HEK293 (cell line): Measurements from ENCODE around the gene MYOF.

Experiments used
- CTCF ChIA-PET: fragments of 350-600 bp; formaldehyde crosslinking; extraction: SDS; loops from one replicate; lab custom pipeline; 2021; ENCODE audit warnings: antibody characterized with exemption; lab: Yijun Ruan, JAX
- POLR2A ChIA-PET: fragments of 300-600 bp; formaldehyde crosslinking; extraction: SDS; loops from one replicate; lab custom pipeline; 2020; ENCODE audit warnings: antibody characterized with exemption, inconsistent platforms; lab: Yijun Ruan, JAX
- H3K27ac ChIP-seq: fragments of 200-500 bp; sonication (Bioruptor generic); 2 replicates; pipeline ENCODE4 v1.5.1; 2014; ENCODE audit warnings: low read depth, low read length, control low read depth, inconsistent platforms; ENCODE audit errors: extremely low read depth
- H3K36me3 ChIP-seq, 2 experiments: fragments of 200-500 bp in 1 of 2; sonication (Bioruptor generic) in 1 of 2; 1 replicate in 1 of 2; 2 replicates in 1 of 2; pipeline ENCODE4 v1.5.1; 2014 to 2017; ENCODE audit warnings: inconsistent platforms in 2 of 2, low read length in 2 of 2; ENCODE audit not compliant: control insufficient read depth in 2 of 2, insufficient read depth in 1 of 2
- H3K4me1 ChIP-seq: fragments of 200-500 bp; sonication (Bioruptor generic); 2 replicates; pipeline ENCODE4 v1.5.1; 2014; ENCODE audit warnings: mild to moderate bottlenecking, low read length, inconsistent platforms; ENCODE audit not compliant: control insufficient read depth, insufficient read depth
- H3K4me3 ChIP-seq: 2 replicates; pipeline ENCODE4 v1.5.1; 2011; ENCODE audit warnings: low read depth, mild to moderate bottlenecking, control low read depth, low read length, moderate library complexity
- H3K9me3 ChIP-seq: fragments of 200-500 bp; sonication (Bioruptor generic); 2 replicates; pipeline ENCODE4 v1.5.1; 2014; ENCODE audit warnings: low read depth, low read length, inconsistent platforms; ENCODE audit not compliant: control insufficient read depth, insufficient read depth
- BCL11A ChIP-seq: fragments of 450-650 bp; formaldehyde crosslinking; IDR thresholded peaks from 2 replicates; pipeline ENCODE4 v1.5.1; 2016; ENCODE audit warnings: low read depth, missing biosample characterization, missing genetic modification characterization
- KLF1 ChIP-seq: fragments of 450-650 bp; formaldehyde crosslinking; IDR thresholded peaks from 2 replicates; pipeline ENCODE4 v1.5.1; 2016; ENCODE audit warnings: missing biosample characterization, missing genetic modification characterization
- MEIS1 ChIP-seq: sonication (generic); formaldehyde crosslinking; IDR thresholded peaks from 2 replicates; pipeline ENCODE4 v1.8.1; 2022; ENCODE audit warnings: missing genetic modification reagents, mild to moderate bottlenecking, borderline replicate concordance
- MYNN ChIP-seq: fragments of 450-650 bp; formaldehyde crosslinking; IDR thresholded peaks from 2 replicates; pipeline ENCODE4 v1.5.1; 2016; ENCODE audit warnings: missing biosample characterization, missing genetic modification characterization, borderline replicate concordance
- PRDM10 ChIP-seq: fragments of 450-650 bp; formaldehyde crosslinking; IDR thresholded peaks from 2 replicates; pipeline ENCODE4 v1.5.1; 2016; ENCODE audit warnings: missing biosample characterization, missing genetic modification characterization
- SALL2 ChIP-seq: fragments of 450-650 bp; formaldehyde crosslinking; IDR thresholded peaks from 2 replicates; pipeline ENCODE4 v1.5.0; 2017; ENCODE audit warnings: missing biosample characterization, mild to moderate bottlenecking, missing genetic modification characterization, borderline replicate concordance
- ZBTB10 ChIP-seq: fragments of 450-650 bp; formaldehyde crosslinking; IDR thresholded peaks from 2 replicates; pipeline ENCODE4 v1.5.1; 2016; ENCODE audit warnings: missing biosample characterization, missing genetic modification characterization
- ZFHX2 ChIP-seq: fragments of 450-650 bp; formaldehyde crosslinking; conservative IDR thresholded peaks from 2 replicates; pipeline ENCODE4 v1.5.1; 2016; ENCODE audit warnings: missing biosample characterization, missing genetic modification characterization
- ZNF148 ChIP-seq: fragments of 450-650 bp; formaldehyde crosslinking; IDR thresholded peaks from 2 replicates; pipeline ENCODE4 v1.5.0; 2017; ENCODE audit warnings: missing biosample characterization, missing genetic modification characterization, borderline replicate concordance
- ZNF19 ChIP-seq: fragments of 450-650 bp; formaldehyde crosslinking; IDR thresholded peaks from 2 replicates; pipeline ENCODE4; 2016; ENCODE audit warnings: missing biosample characterization, missing genetic modification characterization, low read depth
- ZNF221 ChIP-seq: fragments of 450-650 bp; formaldehyde crosslinking; IDR thresholded peaks from 2 replicates; pipeline ENCODE4 v1.5.1; 2017; ENCODE audit warnings: missing biosample characterization, missing genetic modification characterization, borderline replicate concordance
- ZNF292 ChIP-seq: fragments of 450-650 bp; formaldehyde crosslinking; IDR thresholded peaks from 2 replicates; pipeline ENCODE4 v1.5.1; 2016; ENCODE audit warnings: low read depth, missing biosample characterization, missing genetic modification characterization, borderline replicate concordance
- ZNF350 ChIP-seq: fragments of 450-650 bp; formaldehyde crosslinking; IDR thresholded peaks from 2 replicates; pipeline ENCODE4 v1.5.0; 2017; ENCODE audit warnings: missing biosample characterization, mild to moderate bottlenecking, missing genetic modification characterization
- ZNF561 ChIP-seq: fragments of 450-650 bp; IDR thresholded peaks from 2 replicates; pipeline ENCODE4 v1.5.1; 2018; ENCODE audit warnings: missing biosample characterization, missing genetic modification characterization, borderline replicate concordance
- ZNF645 ChIP-seq: fragments of 450-650 bp; formaldehyde crosslinking; IDR thresholded peaks from 2 replicates; pipeline ENCODE4; 2016; ENCODE audit warnings: missing biosample characterization, missing genetic modification characterization
- ZNF692 ChIP-seq: fragments of 450-650 bp; formaldehyde crosslinking; IDR thresholded peaks from 2 replicates; pipeline ENCODE4 v1.5.1; 2016; ENCODE audit warnings: missing biosample characterization, missing genetic modification characterization

The MYOF gene

GRCh38 chr10:93461807-93462178 lies 20.3 kb downstream of the MYOF start (continued):
- TF ChIP-seq KLF1 (no peak), ZNF645 (tag by site-specific recombination) (no peak), ZNF19 (no peak), ZNF221 (tag by site-specific recombination) (no peak), MYNN (tag by site-specific recombination) (no peak), MEIS1 (no peak), SALL2 (no peak), ZNF292 (tag by site-specific recombination) (no peak), ZNF148 (no peak), ZNF350 (tag by site-specific recombination) (no peak), ZNF692 (tag by site-specific recombination) (no peak), PRDM10 (no peak), BCL11A (tag by site-specific recombination) (no peak), ZBTB10 (tag by site-specific recombination) (no peak)

GRCh38 chr10:93461109-93461806 lies 20.9 kb downstream of the MYOF start:
- H3K4me3 ChIP-seq, result no peak overlapping the region
- TF ChIP-seq ZFHX2 (peak; percentile 44; the same call in 1 of the 2 replicates), ZNF561 (no peak)
- no peak overlapping the region for H3K27ac ChIP-seq
- CTCF ChIA-PET, result interaction anchor here (0.7 to 2.5 kb wide), 4 partner anchors 10 to 144 kb away, joined by 3 to 13 read pairs (median 4); partner anchors contain the start of gene MYOF
- H3K4me1 ChIP-seq, result no peaks in the 10 kb centered on the region
- no peaks in the 10 kb centered on the region for H3K9me3 ChIP-seq
- POLR2A ChIA-PET, result no interaction called here
- no peaks in the 10 kb centered on the region for H3K36me3 ChIP-seq
